ENCODE data around the gene FDPS.

DNA sequence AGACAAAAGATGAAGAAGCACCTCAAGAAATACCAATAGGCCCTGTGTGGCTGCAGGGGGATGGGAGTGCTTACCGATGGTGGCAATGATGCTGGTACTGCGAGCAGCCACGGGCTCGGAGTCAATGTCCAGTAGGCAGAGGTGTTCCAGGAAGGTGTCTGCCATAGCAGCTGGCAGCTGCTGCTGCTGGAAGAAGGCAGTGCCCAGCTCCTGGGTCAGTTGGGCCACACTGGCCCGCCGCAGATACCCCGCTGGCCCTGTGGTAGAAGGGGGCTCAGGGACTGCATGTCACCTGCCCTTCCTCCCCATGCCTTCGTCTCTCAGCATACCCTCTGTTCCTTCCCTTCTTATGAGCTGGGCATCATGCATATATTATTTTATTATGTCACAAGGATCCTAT lies 8.6 kb upstream of the FDPS start:
- TF ChIP-seq, protein P1, sequence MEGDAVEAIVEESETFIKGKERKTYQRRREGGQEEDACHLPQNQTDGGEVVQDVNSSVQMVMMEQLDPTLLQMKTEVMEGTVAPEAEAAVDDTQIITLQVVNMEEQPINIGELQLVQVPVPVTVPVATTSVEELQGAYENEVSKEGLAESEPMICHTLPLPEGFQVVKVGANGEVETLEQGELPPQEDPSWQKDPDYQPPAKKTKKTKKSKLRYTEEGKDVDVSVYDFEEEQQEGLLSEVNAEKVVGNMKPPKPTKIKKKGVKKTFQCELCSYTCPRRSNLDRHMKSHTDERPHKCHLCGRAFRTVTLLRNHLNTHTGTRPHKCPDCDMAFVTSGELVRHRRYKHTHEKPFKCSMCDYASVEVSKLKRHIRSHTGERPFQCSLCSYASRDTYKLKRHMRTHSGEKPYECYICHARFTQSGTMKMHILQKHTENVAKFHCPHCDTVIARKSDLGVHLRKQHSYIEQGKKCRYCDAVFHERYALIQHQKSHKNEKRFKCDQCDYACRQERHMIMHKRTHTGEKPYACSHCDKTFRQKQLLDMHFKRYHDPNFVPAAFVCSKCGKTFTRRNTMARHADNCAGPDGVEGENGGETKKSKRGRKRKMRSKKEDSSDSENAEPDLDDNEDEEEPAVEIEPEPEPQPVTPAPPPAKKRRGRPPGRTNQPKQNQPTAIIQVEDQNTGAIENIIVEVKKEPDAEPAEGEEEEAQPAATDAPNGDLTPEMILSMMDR (IDR thresholded peaks at IDR 0.05), result no peak
- no peak for TF ChIP-seq POLR2A (IDR thresholded peaks at IDR 0.05)

All from esophagus squamous epithelium (tissue), 4 donors.